ENCODE measurements around the gene C10orf71. TPM values are rescaled to one million over a fixed set of nuclear protein-coding genes. Genes with fewer than 3 reads are reported as not detected.

The C10orf71 gene, protein sequence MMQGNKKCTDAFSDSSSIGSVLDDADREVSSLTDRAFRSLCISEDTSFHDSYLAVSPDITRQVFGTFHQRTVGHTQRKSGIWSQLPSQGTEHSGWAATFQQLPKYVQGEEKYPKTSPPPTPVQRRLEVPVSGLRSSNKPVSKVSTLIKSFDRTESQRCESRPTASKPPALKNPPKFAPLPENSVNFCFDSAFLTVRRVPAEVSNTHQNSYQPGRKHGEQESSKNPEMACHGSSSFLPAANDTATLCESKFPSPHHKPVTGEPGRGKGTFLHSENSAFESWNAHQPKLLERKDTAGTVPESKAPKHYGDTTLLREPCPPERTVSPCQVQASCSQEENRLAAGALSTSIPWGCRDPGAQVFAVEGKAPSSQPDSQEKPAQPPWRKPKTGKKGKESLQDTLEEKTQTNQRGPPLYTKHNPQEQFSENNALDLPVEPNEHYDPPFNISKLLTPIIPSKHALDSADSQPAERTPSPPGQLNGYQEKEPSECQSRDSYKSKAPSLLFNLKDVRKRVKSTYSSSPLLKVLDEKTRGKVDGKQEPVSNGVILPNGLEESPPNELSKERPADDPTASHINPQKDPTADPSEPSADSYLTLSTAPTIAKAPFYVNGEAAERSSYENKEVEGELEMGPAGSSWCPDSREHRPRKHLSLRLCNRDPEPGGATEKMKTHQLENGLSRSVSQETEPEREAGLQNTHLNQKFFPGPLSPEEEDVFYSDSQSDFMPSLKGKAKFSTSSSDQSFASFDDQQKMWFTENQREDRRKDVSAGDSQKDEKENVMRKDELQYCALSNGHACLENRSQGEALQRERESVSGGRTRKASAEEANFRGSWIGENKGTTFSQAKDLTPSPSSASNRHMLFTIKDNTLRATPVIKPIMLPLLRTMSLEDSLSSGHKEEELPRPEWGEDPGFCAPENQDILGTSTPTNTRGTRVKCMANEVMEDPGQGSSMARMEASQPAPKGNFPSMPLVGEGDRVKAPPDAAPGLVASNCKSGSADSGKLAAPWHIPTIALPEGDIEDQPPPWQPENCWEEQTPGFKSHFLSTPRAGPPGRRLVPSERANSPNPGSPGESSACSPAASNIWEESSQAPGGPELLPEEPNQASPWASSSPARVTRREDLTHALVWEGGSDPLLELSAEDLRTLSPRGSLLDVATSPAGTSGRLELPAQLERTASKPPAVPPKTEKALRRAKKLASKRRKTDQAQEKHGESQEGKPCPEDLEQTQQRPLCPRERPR (N-terminal part only)
- not detected for total RNA-seq

DNA sequence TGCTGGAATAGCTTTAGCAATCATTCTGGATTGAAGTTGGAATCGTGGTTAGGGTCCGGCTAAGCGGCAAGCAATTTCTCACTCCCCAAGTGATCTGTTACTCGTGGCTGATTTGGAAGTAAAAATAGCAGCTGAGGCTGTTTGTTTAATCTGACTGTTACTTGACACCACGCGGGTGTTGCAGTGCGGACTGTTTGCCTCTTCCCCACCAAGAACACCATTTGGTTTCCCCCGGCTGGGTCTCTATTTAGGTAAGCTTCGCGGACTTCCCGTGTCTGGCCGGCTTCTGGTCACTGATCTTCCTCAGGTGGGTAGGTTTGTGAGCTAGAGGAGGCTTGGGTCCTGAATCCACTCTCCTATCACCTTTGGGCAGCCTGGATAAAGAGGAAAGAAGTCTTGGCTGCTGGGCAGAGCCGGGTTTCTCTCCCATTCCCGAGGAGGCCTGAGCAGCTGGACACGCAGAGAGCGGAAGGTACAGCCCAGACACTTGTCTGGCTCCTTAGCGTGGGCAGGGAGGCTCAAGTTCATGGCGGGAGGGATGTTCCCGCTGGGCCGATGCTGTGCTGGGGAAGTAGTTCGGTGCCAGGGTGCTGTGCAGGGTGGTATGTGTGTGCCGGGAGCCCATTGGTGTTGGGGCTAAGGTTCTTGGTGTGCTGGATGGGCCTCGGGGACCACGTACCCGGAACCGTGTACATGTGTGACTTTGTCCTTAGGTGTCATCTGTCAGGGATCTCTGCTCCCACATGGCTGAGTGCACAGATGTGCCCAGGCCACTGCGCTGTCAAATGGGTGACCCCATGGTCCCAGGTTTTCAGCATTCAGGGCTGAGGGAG lies at the start of gene C10orf71:
C10orf71 (plus strand) TSS at position 188 of the 833 bp plus-strand sequence. CDS start 23,376 bp downstream, outside the sequence.
- no peak within 1 kb of the TSS for H3K4me3 Mint-ChIP-seq
- H3K9me3 Mint-ChIP-seq = no peaks in the 10 kb centered on the region
- ChIA-PET POLR2A (no interaction called here), CTCF (no interaction called here)
- H3K27me3 Mint-ChIP-seq = no peaks in the 10 kb centered on the region
- H3K36me3 Mint-ChIP-seq = no peaks in the 10 kb centered on the region
- H3K4me1 Mint-ChIP-seq (ENCODE audit: low read depth) = no peaks in the 10 kb centered on the region
- intact Hi-C loops (cut with micrococcal nuclease) = no loop called here
- no peak for DNase-seq
- no peak within 1 kb of the TSS for H3K27ac Mint-ChIP-seq

- no peaks in the 10 kb centered on the region for H3K27me3 Mint-ChIP-seq
- DNase-seq = no peak
- H3K9me3 Mint-ChIP-seq = peaks cover 6% of the 10 kb centered on the region
- no peak overlapping the region for H3K27ac Mint-ChIP-seq
- CTCF ChIA-PET = no interaction called here
- peaks cover 5% of the 10 kb centered on the region for H3K4me1 Mint-ChIP-seq (ENCODE audit: low read depth)
- POLR2A ChIA-PET = no interaction called here
- intact Hi-C loops (cut with micrococcal nuclease) = loop anchor here (5.0 kb wide), 2 partner anchors 70 to 175 kb away; no protein-coding TSS in a partner anchor
- no peak overlapping the region for H3K4me3 Mint-ChIP-seq
- H3K36me3 Mint-ChIP-seq = no peaks in the 10 kb centered on the region
Observed at GRCh38 chr10:49252313-49253034, 46.5 kb upstream of the C10orf71 start.

DNA sequence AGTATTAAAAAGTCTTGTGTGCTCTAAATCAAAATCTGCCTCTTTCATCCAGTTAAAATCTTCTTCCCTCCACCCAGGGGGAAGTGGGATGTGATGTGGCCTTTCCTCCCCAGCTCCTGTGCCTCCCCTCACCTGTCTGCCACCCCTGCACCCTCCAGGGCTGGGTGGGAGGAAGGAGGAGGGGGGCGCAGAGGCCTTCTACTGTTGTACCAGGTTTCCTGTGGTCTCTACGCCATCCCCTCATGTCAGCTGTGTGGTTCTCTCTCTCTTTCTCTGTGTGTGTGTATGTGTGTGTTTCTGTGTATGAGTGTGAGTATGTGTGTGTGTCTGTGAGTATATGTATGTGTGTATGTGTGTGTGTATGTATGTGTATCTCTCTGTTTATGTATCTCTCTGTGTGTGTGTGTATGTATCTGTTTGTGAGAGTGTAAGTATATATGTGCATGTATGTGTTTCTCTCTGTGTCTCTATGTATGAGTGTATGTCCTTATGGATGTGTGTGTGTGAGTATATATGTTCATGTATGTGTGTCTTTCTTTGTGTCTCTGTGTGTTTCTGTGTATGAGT lies 45.5 kb upstream of the C10orf71 start:
- no peak for DNase-seq
- Mint-ChIP-seq H3K4me1 (ENCODE audit: low read depth) (peaks cover 5% of the 10 kb centered on the region), H3K36me3 (no peaks in the 10 kb centered on the region), H3K4me3 (no peak overlapping the region), H3K27me3 (no peaks in the 10 kb centered on the region), H3K27ac (no peak overlapping the region), H3K9me3 (peaks cover 3% of the 10 kb centered on the region)
- POLR2A ChIA-PET = no interaction called here
- intact Hi-C loops (cut with micrococcal nuclease) = loop anchor here (5.0 kb wide), 2 partner anchors 71 to 176 kb away; no protein-coding TSS in a partner anchor
- CTCF ChIA-PET = no interaction called here

DNA sequence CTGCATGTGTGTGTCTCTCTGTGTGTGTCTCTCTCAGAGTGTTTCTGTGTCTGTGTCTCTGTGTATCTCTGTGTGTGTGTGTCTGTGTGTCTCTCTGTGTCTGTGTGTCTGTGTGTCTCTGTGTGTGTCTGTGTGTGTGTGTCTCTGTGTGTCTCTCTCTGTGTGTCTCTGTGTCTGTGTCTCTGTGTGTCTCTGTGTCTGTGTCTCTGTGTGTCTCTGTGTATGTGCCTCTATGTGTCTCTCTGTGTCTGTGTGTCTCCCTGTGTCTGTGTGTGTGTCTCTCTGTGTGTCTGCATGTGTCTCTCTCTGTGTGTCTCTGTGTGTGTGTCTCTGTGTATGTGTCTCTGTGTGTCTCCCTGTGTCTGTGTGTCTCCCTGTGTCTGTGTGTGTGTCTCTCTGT lies 44.8 kb upstream of the C10orf71 start:
- CTCF ChIA-PET = no interaction called here
- Mint-ChIP-seq H3K9me3 (peaks cover 3% of the 10 kb centered on the region), H3K27me3 (no peaks in the 10 kb centered on the region), H3K27ac (no peak overlapping the region), H3K36me3 (no peaks in the 10 kb centered on the region), H3K4me1 (ENCODE audit: low read depth) (peaks cover 5% of the 10 kb centered on the region), H3K4me3 (no peak overlapping the region)
- DNase-seq = no peak
- POLR2A ChIA-PET = no interaction called here
- intact Hi-C loops (cut with micrococcal nuclease) = loop anchor here (5.0 kb wide), 2 partner anchors 72 to 177 kb away; no protein-coding TSS in a partner anchor

DNA sequence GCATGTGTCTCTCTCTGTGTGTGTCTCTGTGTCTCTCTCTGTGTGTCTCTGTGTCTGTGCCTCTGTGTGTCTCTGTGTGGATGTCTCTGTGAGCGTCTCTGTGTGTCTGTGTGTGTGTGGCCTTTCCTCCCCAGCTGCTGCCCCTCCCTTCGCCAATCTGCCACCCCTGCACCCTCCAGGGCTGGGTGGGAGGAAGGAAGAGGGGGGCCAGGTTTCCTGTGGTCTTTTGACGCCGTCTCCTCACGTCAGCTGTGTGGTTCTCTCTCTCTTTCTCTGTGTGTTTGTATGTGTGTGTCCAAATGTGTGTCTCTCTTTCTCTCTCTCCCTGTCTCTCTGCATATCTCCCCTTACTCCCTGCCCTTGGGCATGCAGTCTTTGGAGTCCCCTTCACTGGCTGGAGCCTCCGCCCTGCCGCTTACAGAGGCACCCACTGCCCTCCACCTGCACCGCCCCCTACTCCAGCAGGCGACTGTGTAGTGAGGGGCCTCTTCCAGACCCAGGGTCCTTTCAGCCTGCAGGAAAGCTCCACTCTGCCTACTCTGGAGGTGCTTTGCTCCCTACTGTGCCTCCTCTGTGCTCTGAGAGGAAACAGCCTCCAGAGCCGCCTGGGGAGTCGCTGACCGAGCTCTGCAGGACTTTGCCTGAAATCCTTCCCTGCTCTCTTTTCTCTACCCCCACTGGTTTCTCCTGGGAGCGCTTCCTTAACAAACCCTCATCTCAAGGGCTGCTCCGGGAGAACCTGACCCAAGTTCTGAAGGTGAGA lies 44.2 kb upstream of the C10orf71 start:
- intact Hi-C loops (cut with micrococcal nuclease) = loop anchor here (5.0 kb wide), 2 partner anchors 72 to 177 kb away; no protein-coding TSS in a partner anchor
- H3K27me3 Mint-ChIP-seq = no peaks in the 10 kb centered on the region
- CTCF ChIA-PET = no interaction called here
- H3K27ac Mint-ChIP-seq = no peak overlapping the region
- DNase-seq = peak; percentile 30
- H3K4me3 Mint-ChIP-seq = no peak overlapping the region
- H3K9me3 Mint-ChIP-seq = peaks cover 3% of the 10 kb centered on the region
- no peaks in the 10 kb centered on the region for H3K36me3 Mint-ChIP-seq
- H3K4me1 Mint-ChIP-seq (ENCODE audit: low read depth) = peaks cover 5% of the 10 kb centered on the region
- POLR2A ChIA-PET = no interaction called here

GRCh38 chr10:49255883-49256282 lies 43.1 kb upstream of the C10orf71 start:
- intact Hi-C loops (cut with micrococcal nuclease) = no loop called here
- Mint-ChIP-seq H3K36me3 (no peaks in the 10 kb centered on the region), H3K4me1 (ENCODE audit: low read depth) (peaks cover 5% of the 10 kb centered on the region), H3K4me3 (no peak overlapping the region), H3K27me3 (peaks cover 3% of the 10 kb centered on the region), H3K9me3 (peaks cover 3% of the 10 kb centered on the region), H3K27ac (no peak overlapping the region)
- CTCF ChIA-PET = no interaction called here
- DNase-seq = no peak
- POLR2A ChIA-PET = no interaction called here

DNA sequence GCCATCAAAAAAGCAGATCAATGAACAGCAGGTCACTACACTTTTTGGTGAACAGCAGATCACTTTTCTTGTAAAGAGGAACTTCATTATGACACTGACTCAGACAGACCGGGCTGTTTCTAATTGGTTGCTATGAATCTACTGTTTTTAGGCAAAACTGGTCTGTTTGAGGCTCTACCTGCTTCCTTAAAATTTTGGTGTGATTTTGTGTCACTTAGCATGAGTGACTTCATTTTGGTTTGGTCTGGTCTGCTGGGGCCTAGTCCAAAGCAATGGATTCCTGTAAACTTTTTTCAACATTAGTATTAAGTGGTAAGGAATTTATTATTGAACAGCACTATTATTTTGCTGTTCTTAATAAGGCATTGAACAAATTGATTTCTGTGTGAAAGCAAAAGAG lies 41.8 kb upstream of the C10orf71 start:
- ChIA-PET CTCF (interaction anchor here (0.6 kb wide), 1 partner anchor 151 kb away, joined by 3 read pairs; no protein-coding TSS in a partner anchor), POLR2A (no interaction called here)
- Mint-ChIP-seq H3K9me3 (peaks cover 3% of the 10 kb centered on the region), H3K27ac (no peak overlapping the region), H3K4me1 (ENCODE audit: low read depth) (peaks cover 3% of the 10 kb centered on the region), H3K4me3 (no peak overlapping the region), H3K36me3 (no peaks in the 10 kb centered on the region), H3K27me3 (peaks cover 3% of the 10 kb centered on the region)
- intact Hi-C loops (cut with micrococcal nuclease) = no loop called here
- DNase-seq = no peak

GRCh38 chr10:49257626-49258349 lies 41.2 kb upstream of the C10orf71 start:
- no peaks in the 10 kb centered on the region for H3K9me3 Mint-ChIP-seq
- intact Hi-C loops (cut with micrococcal nuclease) = no loop called here
- DNase-seq = no peak
- ChIA-PET CTCF (no interaction called here), POLR2A (no interaction called here)
- H3K4me3 Mint-ChIP-seq = no peak overlapping the region
- H3K4me1 Mint-ChIP-seq (ENCODE audit: low read depth) = no peaks in the 10 kb centered on the region
- peaks cover 3% of the 10 kb centered on the region for H3K27me3 Mint-ChIP-seq
- H3K36me3 Mint-ChIP-seq = no peaks in the 10 kb centered on the region
- no peak overlapping the region for H3K27ac Mint-ChIP-seq

- no peak overlapping the region for H3K27ac Mint-ChIP-seq
Observed at GRCh38 chr10:49258350-49258683, 40.7 kb upstream of the C10orf71 start.

More at GRCh38 chr10:49258350-49258683, 40.7 kb upstream of the C10orf71 start:
- ChIA-PET CTCF (no interaction called here), POLR2A (no interaction called here)
- no peak for DNase-seq
- H3K36me3 Mint-ChIP-seq = no peaks in the 10 kb centered on the region
- H3K27me3 Mint-ChIP-seq = peaks cover 3% of the 10 kb centered on the region
- intact Hi-C loops (cut with micrococcal nuclease) = no loop called here
- no peaks in the 10 kb centered on the region for H3K9me3 Mint-ChIP-seq
- no peaks in the 10 kb centered on the region for H3K4me1 Mint-ChIP-seq (ENCODE audit: low read depth)
- no peak overlapping the region for H3K4me3 Mint-ChIP-seq
